PC-3 (cell line): ENCODE results near the gene PCDHGC4.

Experiments used
- EZH2 ChIP-seq: fragments of 300-600 bp; sonication (generic); IDR thresholded peaks from one replicate; pipeline ENCODE4 v1.6.1; 2017; ENCODE audit warnings: antibody characterized with exemption, mild to moderate bottlenecking, low read length; ENCODE audit not compliant: unreplicated experiment
- EZH2phosphoT487 ChIP-seq: fragments of 300-600 bp; sonication (generic); IDR thresholded peaks from 2 replicates; pipeline ENCODE4 v1.6.1; 2018; ENCODE audit warnings: mild to moderate bottlenecking, antibody characterized with exemption, low read length, borderline replicate concordance
- TF ChIP-seq, protein P1 (sequence below): fragments of 300-600 bp; sonication (generic); conservative IDR thresholded peaks from 2 replicates; pipeline ENCODE4 v1.5.1; 2017; ENCODE audit warnings: antibody characterized with exemption, low read depth, mild to moderate bottlenecking, low read length

DNA sequence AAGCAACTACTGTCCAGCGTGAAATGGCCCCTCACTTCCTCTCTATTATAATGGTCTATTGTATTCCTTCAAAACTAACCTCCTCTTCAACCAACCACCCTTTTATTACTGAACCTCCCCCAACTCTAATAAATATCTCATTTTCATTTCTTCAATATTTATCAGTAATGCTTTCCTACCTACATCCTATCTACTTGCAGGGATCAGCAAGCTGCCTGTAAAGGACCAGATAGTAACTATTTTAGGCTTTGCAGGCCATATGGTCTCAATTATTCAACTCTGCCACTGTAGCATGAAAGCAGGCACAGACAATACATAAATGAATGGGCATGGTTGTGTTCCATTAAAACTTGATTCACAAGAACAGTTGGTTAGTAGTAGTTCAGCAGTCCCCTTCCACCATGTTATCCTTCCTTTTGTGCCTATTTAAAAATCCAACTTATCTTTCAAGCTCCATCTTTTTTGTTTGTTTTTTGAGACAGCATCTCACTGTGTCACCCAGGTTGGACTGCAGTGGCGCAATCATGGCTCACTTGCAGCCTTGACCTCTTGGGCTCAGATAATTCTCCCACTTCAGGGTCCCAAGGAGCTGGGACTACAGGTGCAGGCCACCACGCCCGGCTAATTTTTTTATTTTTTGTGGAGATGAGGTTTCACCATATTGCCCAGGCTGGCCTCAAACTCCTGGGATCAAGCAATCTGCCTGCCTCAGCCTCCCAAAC lies 49.8 kb downstream of the PCDHGC4 start:
- TF ChIP-seq, protein P1, sequence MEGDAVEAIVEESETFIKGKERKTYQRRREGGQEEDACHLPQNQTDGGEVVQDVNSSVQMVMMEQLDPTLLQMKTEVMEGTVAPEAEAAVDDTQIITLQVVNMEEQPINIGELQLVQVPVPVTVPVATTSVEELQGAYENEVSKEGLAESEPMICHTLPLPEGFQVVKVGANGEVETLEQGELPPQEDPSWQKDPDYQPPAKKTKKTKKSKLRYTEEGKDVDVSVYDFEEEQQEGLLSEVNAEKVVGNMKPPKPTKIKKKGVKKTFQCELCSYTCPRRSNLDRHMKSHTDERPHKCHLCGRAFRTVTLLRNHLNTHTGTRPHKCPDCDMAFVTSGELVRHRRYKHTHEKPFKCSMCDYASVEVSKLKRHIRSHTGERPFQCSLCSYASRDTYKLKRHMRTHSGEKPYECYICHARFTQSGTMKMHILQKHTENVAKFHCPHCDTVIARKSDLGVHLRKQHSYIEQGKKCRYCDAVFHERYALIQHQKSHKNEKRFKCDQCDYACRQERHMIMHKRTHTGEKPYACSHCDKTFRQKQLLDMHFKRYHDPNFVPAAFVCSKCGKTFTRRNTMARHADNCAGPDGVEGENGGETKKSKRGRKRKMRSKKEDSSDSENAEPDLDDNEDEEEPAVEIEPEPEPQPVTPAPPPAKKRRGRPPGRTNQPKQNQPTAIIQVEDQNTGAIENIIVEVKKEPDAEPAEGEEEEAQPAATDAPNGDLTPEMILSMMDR: no peak
- TF ChIP-seq EZH2 (no peak), EZH2phosphoT487 (no peak)
